CD4-positive, alpha-beta T cell treated with Interleukin-10 for 1 hour (primary cell): ENCODE data around the gene CYP21A2.
"Not testable (repeated sequence)": the region's sequence is repeated elsewhere in the genome, so short reads cannot be mapped to it uniquely, and the experiment has no call there.

Experiments
- DNase-seq: peaks from one replicate; pipeline ENCODE4 v3.0.0-alpha.2; 2020

The CYP21A2 gene

DNA sequence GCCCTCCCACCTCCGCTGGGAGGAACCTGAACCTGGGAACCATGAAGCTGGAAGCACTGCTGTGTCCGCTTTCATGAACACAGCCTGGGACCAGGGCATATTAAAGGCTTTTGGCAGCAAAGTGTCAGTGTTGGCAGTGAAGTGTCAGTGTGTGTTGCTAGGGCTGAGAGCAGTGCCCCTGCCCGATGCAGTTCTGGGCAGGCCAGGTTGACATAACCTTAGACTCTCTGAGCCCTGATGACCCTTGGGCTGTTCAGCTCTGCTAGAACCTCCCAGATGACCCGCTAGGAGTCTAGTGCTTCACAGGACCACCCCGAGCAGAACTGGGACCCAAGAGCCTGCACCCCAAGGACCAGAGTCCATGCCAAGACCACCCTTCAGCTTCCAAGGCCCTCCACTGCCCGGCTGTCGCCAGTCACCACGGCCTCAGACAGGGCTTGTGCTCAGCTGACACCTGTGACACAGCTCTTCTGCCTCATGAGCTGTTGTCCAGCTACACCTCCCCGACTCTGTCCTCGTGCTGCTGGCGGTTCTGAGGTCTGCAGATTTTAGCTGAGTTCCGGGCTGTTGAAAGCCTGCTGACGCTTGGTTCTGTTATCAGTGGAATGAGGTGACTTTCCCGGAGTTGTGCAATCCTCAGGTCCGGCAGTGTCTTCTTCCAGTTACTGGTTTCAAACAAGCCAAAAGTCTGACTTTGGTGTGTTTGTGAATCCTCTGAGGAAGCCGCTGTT is 2.8 kb upstream of the CYP21A2 start:
- not testable (repeated sequence) for DNase-seq

- not testable (repeated sequence) for DNase-seq
These were observed 1.1 kb upstream of the CYP21A2 start for GRCh38 chr6:32037136-32037535.

- DNase-seq = not testable (repeated sequence)
These were observed 663 bp downstream of the CYP21A2 start for GRCh38 chr6:32038878-32039277.

GRCh38 chr6:32039321-32040274 is 1.4 kb downstream of the CYP21A2 start:
- DNase-seq = not testable (repeated sequence)

DNA sequence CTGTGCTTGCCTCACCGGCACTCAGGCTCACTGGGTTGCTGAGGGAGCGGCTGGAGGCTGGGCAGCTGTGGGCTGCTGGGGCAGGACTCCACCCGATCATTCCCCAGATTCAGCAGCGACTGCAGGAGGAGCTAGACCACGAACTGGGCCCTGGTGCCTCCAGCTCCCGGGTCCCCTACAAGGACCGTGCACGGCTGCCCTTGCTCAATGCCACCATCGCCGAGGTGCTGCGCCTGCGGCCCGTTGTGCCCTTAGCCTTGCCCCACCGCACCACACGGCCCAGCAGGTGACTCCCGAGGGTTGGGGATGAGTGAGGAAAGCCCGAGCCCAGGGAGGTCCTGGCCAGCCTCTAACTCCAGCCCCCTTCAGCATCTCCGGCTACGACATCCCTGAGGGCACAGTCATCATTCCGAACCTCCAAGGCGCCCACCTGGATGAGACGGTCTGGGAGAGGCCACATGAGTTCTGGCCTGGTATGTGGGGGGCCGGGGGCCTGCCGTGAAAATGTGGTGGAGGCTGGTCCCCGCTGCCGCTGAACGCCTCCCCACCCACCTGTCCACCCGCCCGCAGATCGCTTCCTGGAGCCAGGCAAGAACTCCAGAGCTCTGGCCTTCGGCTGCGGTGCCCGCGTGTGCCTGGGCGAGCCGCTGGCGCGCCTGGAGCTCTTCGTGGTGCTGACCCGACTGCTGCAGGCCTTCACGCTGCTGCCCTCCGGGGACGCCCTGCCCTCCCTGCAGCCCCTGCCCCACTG is 2.3 kb downstream of the CYP21A2 start:
- DNase-seq = not testable (repeated sequence)

GRCh38 chr6:32041050-32041321 is 2.8 kb downstream of the CYP21A2 start:
- DNase-seq = not testable (repeated sequence)

GRCh38 chr6:32041385-32041784 is 3.2 kb downstream of the CYP21A2 start:
- DNase-seq = not testable (repeated sequence)

DNA sequence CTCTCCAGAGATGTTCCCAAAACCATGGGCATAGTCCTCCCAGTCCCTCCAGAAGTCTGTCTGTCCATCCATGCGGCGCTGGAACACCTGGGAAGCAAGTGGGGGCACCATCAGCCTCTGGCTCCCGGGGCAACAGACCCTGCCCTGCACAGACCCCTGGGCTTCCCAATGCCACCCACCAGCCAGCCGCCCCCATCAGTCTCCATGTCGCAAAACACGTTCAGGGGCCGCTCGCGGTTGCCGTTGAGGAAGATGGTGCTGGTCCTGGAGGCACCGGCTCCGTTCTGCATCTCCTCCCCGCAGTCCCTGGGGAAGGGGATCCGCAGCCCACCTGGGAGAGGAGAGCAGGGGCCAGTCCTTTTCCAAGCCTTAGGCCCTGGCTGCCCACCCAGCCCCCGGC is 4.1 kb downstream of the CYP21A2 start:
- not testable (repeated sequence) for DNase-seq

- DNase-seq = not testable (repeated sequence)
These were observed 5.6 kb downstream of the CYP21A2 start for GRCh38 chr6:32043589-32044380.

DNA sequence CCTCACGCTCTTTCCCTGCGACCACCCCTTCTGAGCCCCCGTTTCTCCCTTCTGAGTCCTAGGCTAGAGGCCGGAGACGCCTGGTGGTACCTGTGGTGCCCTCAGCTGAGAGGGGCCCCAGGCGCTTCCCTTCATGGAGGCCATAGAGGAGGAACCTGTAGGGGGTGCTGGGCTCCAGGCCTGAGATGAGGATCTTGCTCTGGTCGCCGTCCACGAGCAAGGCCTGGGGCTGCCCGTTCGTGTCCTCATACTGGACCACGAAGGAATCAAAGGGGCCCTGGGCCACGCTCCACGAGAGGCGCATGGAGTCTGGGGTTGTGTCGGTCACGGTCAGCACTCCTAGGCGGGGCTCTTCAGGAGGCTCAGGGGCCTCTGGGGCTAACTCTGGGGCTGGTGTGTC is 6.7 kb downstream of the CYP21A2 start:
- not testable (repeated sequence) for DNase-seq

DNA sequence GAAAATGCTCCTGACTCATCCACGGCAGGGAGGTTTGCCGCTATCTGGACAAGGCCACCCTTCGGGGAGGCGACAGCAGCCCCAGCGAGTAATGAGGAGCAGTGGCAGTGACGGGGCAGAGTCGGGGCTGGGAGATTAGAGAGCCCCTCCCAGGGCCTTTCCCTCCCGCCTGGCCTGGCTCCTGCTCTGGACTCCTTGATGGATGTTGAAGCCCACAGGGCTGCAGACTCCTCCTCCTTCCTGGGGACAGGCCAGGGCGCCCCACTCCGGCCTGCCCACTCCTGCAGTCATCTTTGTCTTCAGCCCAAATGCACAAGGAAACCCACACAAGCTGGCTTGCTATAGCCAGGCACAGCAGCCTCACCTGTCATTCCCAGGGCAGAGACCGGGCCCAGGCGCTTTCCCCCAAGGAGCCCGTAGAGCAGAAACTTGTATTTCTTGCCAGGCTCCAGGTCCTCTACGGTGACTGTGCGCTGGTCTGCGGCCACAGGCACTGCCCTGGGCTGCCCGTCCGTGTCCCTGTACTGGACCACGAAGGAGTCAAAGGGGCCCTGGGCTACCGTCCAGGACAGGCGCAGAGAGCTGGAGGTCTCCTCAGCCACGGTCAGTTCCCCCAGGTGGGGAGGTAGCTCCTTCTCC is 7.7 kb downstream of the CYP21A2 start:
- DNase-seq = no peak

DNA sequence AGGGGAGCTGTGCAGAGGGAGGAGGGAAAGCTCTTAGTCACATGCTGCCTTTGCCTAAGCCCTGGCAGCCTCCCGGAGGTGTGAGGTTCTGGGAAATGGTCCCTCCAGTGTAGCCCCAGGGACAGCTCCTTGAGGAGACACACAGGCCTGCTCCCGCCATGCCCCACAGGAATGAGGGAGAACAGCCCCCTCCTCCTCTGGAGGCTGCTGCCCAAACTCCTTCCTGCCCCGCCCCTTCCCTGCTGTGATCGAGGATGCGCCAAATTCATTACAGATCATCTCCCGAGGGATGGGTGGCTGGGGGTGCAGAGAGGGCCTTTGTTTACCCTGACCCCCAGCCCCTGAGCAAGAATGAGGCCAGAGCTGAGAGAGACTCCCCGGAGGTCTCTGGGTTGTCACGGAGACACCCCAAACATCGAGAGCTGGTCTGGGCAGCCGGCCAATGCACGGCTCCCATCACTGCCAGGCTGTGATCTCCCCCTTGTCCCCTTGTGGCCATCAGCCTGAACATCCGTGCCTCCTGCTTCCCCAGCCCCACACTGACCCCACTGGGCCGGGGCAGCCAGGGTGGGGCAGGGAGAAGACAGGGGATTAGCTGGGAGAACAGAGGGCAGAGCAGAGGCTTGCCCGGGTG is 8.4 kb downstream of the CYP21A2 start:
- DNase-seq = no peak

- no peak for DNase-seq
These were observed 8.9 kb downstream of the CYP21A2 start for GRCh38 chr6:32047084-32047478.

DNA sequence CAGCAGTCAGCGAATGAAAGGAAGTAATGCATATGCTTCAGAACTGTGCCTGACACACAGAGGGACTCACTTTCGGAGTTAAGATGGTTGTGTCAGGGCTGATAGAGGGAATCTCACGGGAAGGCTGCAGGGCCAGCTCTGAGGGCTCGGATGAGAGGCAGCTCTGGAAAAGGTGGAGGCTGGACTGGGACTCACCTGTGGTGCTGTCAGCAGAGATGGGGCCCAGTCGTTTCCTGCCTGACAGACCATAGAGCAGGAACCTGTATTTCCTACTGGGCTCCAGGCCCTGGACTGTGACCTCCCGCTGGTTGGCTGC is 9.3 kb downstream of the CYP21A2 start:
- no peak for DNase-seq

- peak; percentile 65 for DNase-seq
These were observed 9.9 kb downstream of the CYP21A2 start for GRCh38 chr6:32047855-32048766.

DNA sequence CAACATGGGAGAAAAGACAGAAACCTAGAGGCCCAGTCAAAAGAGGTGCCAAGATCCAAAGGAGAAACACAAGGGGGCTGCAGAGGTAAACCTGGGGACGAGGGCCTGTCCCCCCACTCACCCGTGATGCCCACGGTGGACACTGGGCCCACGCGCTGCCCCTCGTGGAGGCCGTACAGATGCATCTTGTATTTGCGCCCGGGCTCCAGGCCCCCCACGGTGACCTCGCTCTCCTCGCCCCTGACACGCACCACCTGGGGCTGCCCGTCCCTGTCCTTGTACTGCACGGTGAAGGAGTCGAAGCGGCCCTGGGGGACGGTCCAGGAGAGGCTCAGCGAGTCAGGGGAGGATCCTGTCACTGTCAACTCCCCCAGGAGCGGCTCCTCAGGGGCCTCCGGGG is 10.9 kb downstream of the CYP21A2 start:
- not testable (repeated sequence) for DNase-seq

DNA sequence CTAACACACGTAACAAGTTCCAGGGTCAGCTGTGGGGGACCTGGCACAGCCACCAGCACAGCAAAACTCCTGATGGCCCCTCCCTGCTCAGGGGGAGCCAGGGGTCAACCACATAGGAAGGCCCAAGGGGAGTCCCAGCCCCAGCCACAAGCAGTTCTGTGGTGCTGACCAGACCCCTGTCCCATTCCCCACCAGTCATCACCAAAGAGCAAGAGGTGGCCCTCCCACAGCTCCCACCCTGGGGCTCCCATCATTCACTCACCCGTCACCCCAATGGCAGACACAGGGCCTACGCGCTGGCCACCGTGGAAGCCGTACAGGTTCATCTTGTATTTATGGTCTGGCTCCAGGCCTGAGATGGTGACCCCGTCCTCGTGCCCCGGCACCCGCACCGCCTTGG is 11.5 kb downstream of the CYP21A2 start:
- not testable (repeated sequence) for DNase-seq

DNA sequence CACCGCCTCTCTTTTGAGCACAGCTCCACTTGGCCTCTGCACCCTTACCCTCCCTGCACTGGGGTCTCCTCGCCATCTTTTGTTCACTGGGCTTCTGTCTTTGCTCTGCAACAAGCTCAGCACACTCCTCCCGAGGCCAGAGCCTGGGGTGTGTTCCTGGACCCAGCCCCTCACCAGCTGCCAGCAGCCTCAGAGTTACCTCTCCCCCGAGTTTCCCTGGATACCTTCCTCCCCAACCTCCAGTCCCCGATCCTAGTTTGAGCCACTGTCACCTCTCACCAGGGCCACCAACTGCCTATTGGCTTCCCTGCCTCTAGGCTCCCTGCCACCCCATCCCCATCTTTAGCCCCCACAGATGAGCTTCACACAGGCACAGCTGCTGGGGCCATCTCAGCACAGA is 12.3 kb downstream of the CYP21A2 start:
- DNase-seq = no peak

DNA sequence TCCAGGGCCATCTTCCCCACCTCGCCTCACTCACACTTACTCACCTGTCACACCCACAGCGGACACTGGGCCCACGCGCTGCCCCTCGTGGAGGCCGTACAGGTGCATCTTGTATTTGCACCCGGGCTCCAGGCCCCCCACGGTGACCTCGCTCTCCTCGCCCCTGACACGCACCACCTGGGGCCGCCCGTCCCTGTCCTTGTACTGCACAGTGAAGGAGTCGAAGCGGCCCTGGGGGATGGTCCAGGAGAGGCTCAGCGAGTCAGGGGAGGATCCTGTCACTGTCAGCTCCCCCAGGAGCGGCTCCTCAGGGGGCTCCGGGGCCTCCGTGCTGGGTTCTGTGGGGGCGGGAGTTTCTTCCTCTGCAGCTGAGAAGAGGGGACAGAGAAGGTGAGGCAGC is 14.4 kb downstream of the CYP21A2 start:
- DNase-seq = not testable (repeated sequence)

DNA sequence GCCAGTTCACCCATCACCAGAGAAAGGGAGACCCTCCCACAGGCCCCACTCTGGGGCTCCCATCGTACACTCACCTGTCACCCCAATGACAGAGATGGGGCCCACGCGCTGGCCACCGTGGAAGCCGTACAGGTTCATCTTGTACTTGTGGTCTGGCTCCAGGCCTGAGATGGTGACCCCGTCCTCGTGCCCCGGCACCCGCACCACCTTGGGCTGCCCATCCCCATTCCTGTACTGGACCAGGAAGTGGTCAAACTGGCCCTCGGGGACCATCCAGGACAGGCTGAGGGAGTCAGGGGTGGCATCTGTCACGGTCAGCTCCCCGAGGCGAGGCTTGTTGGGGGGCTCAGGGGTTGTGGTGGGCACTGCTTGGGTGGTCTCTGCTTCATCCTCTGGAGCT is 15.1 kb downstream of the CYP21A2 start:
- DNase-seq = not testable (repeated sequence)

- not testable (repeated sequence) for DNase-seq
These were observed 17.5 kb downstream of the CYP21A2 start for GRCh38 chr6:32055756-32056155.
